ENCODE measurements around the gene DTX3L. TPM values are rescaled to one million over a fixed set of nuclear protein-coding genes. Genes with fewer than 3 reads are reported as not detected.
"Not testable (repeated sequence)": the region's sequence is repeated elsewhere in the genome, so short reads cannot be mapped to it uniquely, and the experiment has no call there.

DTX3L gene
- total RNA-seq, 1 donor from 2014 or later, result 33.7 TPM

DNA sequence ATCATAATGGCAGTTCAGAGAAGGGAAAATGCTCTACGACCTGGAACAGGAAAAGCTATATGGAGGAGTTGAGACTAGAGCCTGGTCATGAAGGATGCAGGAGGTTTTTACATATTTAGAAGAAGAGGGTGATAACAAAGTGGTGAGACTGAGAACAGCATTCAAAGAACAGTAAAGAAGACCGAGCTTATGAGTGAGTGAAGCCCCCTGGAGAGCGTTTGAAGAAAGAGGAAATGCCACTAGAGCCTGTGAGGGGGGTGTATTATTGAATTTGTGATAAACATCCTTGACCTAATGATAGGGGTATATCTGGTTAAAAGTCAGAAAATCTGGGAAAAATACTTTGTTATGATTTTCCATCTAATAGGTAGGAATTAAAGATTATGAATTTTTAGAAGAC, 4.2 kb upstream of the DTX3L start:
- H3K36me3 Mint-ChIP-seq (ENCODE audit: unreplicated experiment), result peaks cover 25% of the 10 kb centered on the region
- no peaks in the 10 kb centered on the region for H3K27me3 Mint-ChIP-seq (ENCODE audit: unreplicated experiment)
- H3K4me3 Mint-ChIP-seq (ENCODE audit: unreplicated experiment), result no peak overlapping the region
- no peak for DNase-seq (ENCODE audit: extremely low spot score, unreplicated experiment)
- H3K9me3 Mint-ChIP-seq (ENCODE audit: unreplicated experiment), result no peaks in the 10 kb centered on the region
- peaks cover 18% of the 10 kb centered on the region for H3K4me1 Mint-ChIP-seq (ENCODE audit: unreplicated experiment)
- H3K27ac Mint-ChIP-seq (ENCODE audit: unreplicated experiment), result no peak overlapping the region
- TF ChIP-seq, protein P1, sequence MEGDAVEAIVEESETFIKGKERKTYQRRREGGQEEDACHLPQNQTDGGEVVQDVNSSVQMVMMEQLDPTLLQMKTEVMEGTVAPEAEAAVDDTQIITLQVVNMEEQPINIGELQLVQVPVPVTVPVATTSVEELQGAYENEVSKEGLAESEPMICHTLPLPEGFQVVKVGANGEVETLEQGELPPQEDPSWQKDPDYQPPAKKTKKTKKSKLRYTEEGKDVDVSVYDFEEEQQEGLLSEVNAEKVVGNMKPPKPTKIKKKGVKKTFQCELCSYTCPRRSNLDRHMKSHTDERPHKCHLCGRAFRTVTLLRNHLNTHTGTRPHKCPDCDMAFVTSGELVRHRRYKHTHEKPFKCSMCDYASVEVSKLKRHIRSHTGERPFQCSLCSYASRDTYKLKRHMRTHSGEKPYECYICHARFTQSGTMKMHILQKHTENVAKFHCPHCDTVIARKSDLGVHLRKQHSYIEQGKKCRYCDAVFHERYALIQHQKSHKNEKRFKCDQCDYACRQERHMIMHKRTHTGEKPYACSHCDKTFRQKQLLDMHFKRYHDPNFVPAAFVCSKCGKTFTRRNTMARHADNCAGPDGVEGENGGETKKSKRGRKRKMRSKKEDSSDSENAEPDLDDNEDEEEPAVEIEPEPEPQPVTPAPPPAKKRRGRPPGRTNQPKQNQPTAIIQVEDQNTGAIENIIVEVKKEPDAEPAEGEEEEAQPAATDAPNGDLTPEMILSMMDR (IDR thresholded peaks at IDR 0.05), result no peak

DNA sequence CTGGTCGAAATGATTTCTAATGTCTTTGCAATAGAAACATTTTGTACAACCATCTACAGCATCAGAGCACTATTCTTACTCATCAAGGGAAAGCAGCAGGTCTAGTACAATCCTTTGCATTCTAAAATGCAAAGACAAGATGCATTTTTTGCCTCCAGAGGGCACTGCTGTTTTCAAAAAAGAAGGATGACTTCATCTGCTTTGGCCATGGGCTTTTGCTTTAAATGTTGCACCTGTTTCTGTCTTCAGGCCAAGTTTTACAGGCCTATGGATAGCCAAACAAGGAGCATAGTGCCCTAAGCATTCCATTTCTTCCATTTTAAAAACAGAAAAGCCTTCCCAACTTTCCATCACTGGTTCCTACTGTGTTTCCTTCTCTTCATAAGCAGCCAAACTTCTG, 3.5 kb upstream of the DTX3L start:
- no peaks in the 10 kb centered on the region for H3K9me3 Mint-ChIP-seq (ENCODE audit: unreplicated experiment)
- TF ChIP-seq, protein P1 (IDR thresholded peaks at IDR 0.05), result peak; percentile 74
- DNase-seq (ENCODE audit: extremely low spot score, unreplicated experiment), result no peak
- peaks cover 18% of the 10 kb centered on the region for H3K36me3 Mint-ChIP-seq (ENCODE audit: unreplicated experiment)
- peak overlapping the region; percentile 18 for H3K4me3 Mint-ChIP-seq (ENCODE audit: unreplicated experiment)
- H3K4me1 Mint-ChIP-seq (ENCODE audit: unreplicated experiment), result peaks cover 22% of the 10 kb centered on the region
- H3K27me3 Mint-ChIP-seq (ENCODE audit: unreplicated experiment), result no peaks in the 10 kb centered on the region
- H3K27ac Mint-ChIP-seq (ENCODE audit: unreplicated experiment), result no peak overlapping the region

- peak overlapping the region; percentile 88 for H3K4me3 Mint-ChIP-seq (ENCODE audit: unreplicated experiment)
- DNase-seq (ENCODE audit: extremely low spot score, unreplicated experiment), result no peak
- H3K9me3 Mint-ChIP-seq (ENCODE audit: unreplicated experiment), result no peaks in the 10 kb centered on the region
- TF ChIP-seq, protein P1 (IDR thresholded peaks at IDR 0.05), result no peak
- no peaks in the 10 kb centered on the region for H3K27me3 Mint-ChIP-seq (ENCODE audit: unreplicated experiment)
- H3K36me3 Mint-ChIP-seq (ENCODE audit: unreplicated experiment), result peaks cover 25% of the 10 kb centered on the region
- H3K4me1 Mint-ChIP-seq (ENCODE audit: unreplicated experiment), result peaks cover 22% of the 10 kb centered on the region
- peak overlapping the region; percentile 92 for H3K27ac Mint-ChIP-seq (ENCODE audit: unreplicated experiment)
Observed at GRCh38 chr3:122562923-122563716, 1.0 kb upstream of the DTX3L start.

GRCh38 chr3:122563717-122564025, 467 bp upstream of the DTX3L start:
- peaks cover 22% of the 10 kb centered on the region for H3K4me1 Mint-ChIP-seq (ENCODE audit: unreplicated experiment)
- no peak for DNase-seq (ENCODE audit: extremely low spot score, unreplicated experiment)
- TF ChIP-seq, protein P1 (IDR thresholded peaks at IDR 0.05), result no peak
- H3K27me3 Mint-ChIP-seq (ENCODE audit: unreplicated experiment), result no peaks in the 10 kb centered on the region
- H3K36me3 Mint-ChIP-seq (ENCODE audit: unreplicated experiment), result peaks cover 27% of the 10 kb centered on the region
- peak overlapping the region; percentile 92 for H3K27ac Mint-ChIP-seq (ENCODE audit: unreplicated experiment)
- H3K4me3 Mint-ChIP-seq (ENCODE audit: unreplicated experiment), result peak overlapping the region; percentile 88
- H3K9me3 Mint-ChIP-seq (ENCODE audit: unreplicated experiment), result no peaks in the 10 kb centered on the region

DNA sequence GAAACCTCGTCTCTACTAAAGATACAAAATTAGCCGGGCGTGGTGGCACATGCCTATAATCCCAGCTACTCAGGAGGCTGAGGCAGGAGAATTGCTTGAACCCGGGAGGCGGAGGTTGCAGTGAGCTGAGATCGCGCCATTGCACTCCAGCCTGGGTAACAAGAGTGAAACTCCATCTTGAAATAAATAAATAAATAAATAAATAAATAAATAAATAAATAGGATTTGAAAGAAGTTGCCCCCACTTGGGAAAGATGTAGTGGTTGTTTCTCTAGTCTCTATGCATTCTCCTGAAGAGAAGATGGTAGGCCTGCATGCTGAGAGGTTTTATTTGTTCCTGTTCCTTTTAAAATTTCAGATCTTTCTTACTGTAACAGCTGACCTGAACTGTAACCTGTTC, 4.0 kb downstream of the DTX3L start:
- peaks cover 43% of the 10 kb centered on the region for H3K36me3 Mint-ChIP-seq (ENCODE audit: unreplicated experiment)

More for the DNA sequence above, 4.0 kb downstream of the DTX3L start:
- not testable (repeated sequence) for H3K4me3 Mint-ChIP-seq (ENCODE audit: unreplicated experiment); H3K27ac Mint-ChIP-seq (ENCODE audit: unreplicated experiment); H3K9me3 Mint-ChIP-seq (ENCODE audit: unreplicated experiment); DNase-seq (ENCODE audit: extremely low spot score, unreplicated experiment); H3K27me3 Mint-ChIP-seq (ENCODE audit: unreplicated experiment)
- H3K4me1 Mint-ChIP-seq (ENCODE audit: unreplicated experiment), result peaks cover 17% of the 10 kb centered on the region

Measured in osteocyte (in vitro differentiated cells).